ENCODE measurements around the gene SPATA4.

Gene SPATA4

GRCh38 chr4:176189891-176190795, 5.2 kb downstream of the SPATA4 start:
- DNase-seq (ENCODE audit: low read depth in 2 of 2, low spot score in 1 of 2) = no peak

- DNase-seq (ENCODE audit: low read depth in 2 of 2, low spot score in 1 of 2) = no peak
These were observed 6.7 kb downstream of the SPATA4 start for GRCh38 chr4:176188654-176189053.

- no peak for DNase-seq (ENCODE audit: low read depth in 2 of 2, low spot score in 1 of 2)
These were observed 7.8 kb downstream of the SPATA4 start for GRCh38 chr4:176187624-176188023.

GRCh38 chr4:176186671-176187395, 8.6 kb downstream of the SPATA4 start:
- no peak for DNase-seq (ENCODE audit: low read depth in 2 of 2, low spot score in 1 of 2)

- DNase-seq (ENCODE audit: low read depth in 2 of 2, low spot score in 1 of 2) = no peak
These were observed 9.3 kb downstream of the SPATA4 start for GRCh38 chr4:176186067-176186466.

GRCh38 chr4:176185051-176185450, 10.3 kb downstream of the SPATA4 start:
- no peak for DNase-seq (ENCODE audit: low read depth in 2 of 2, low spot score in 1 of 2)

GRCh38 chr4:176163041-176163440, 32.3 kb downstream of the SPATA4 start:
- DNase-seq (ENCODE audit: low read depth in 2 of 2, low spot score in 1 of 2) = no peak

GRCh38 chr4:176156656-176157055, 38.7 kb downstream of the SPATA4 start:
- DNase-seq (ENCODE audit: low read depth in 2 of 2, low spot score in 1 of 2) = no peak

GRCh38 chr4:176153124-176153523, 42.3 kb downstream of the SPATA4 start:
- DNase-seq (ENCODE audit: low read depth in 2 of 2, low spot score in 1 of 2) = no peak

- no peak for DNase-seq (ENCODE audit: low read depth in 2 of 2, low spot score in 1 of 2)
These were observed 44.7 kb downstream of the SPATA4 start for GRCh38 chr4:176150704-176151103.

- no peak for DNase-seq (ENCODE audit: low read depth in 2 of 2, low spot score in 1 of 2)
These were observed 45.1 kb downstream of the SPATA4 start for GRCh38 chr4:176150356-176150682.

- no peak for DNase-seq (ENCODE audit: low read depth in 2 of 2, low spot score in 1 of 2)
These were observed 45.6 kb downstream of the SPATA4 start for GRCh38 chr4:176149680-176150355.

GRCh38 chr4:176142253-176142652, 53.1 kb downstream of the SPATA4 start:
- no peak for DNase-seq (ENCODE audit: low read depth in 2 of 2, low spot score in 1 of 2)

GRCh38 chr4:176139518-176139917, 55.9 kb downstream of the SPATA4 start:
- DNase-seq (ENCODE audit: low read depth in 2 of 2, low spot score in 1 of 2) = no peak

GRCh38 chr4:176137631-176138030, 57.8 kb downstream of the SPATA4 start:
- no peak for DNase-seq (ENCODE audit: low read depth in 2 of 2, low spot score in 1 of 2)

- DNase-seq (ENCODE audit: low read depth in 2 of 2, low spot score in 1 of 2) = no peak
These were observed 60.7 kb downstream of the SPATA4 start for GRCh38 chr4:176134670-176135069.
